MM.1S (cell line): ENCODE measurements around the gene DGUOK.

Experiments used
- DNase-seq: peaks from one replicate; pipeline ENCODE4 v3.0.0-alpha.2; 2015
- H2AFZ ChIP-seq: fragments of 300-600 bp; sonication (generic); 2 replicates; pipeline ENCODE4 v1.6.0; 2016; ENCODE audit warnings: antibody characterized with exemption, low read length
- H3F3A ChIP-seq: fragments of 300-600 bp; sonication (generic); 2 replicates; pipeline ENCODE4 v1.6.1; 2016; ENCODE audit warnings: mild to moderate bottlenecking, antibody characterized with exemption, low read length, moderate library complexity, mixed read lengths; ENCODE audit not compliant: insufficient read depth
- H3K27ac ChIP-seq: fragments of 300-600 bp; sonication (generic); 2 replicates; pipeline ENCODE4 v1.5.1; 2016; ENCODE audit warnings: mild to moderate bottlenecking, low read length
- H3K27me3 ChIP-seq: fragments of 300-600 bp; sonication (generic); replicated peaks from 2 replicates; pipeline ENCODE4 v1.6.0; 2016; ENCODE audit warnings: low read length; ENCODE audit not compliant: insufficient read depth
- H3K36me3 ChIP-seq: fragments of 300-600 bp; sonication (generic); replicated peaks from 2 replicates; pipeline ENCODE4 v1.6.1; 2016; ENCODE audit warnings: mild to moderate bottlenecking, low read length, mixed read lengths; ENCODE audit not compliant: insufficient read depth
- H3K4me1 ChIP-seq: fragments of 300-600 bp; sonication (generic); 2 replicates; pipeline ENCODE4 v1.6.1; 2016; ENCODE audit warnings: low read length, mixed read lengths
- H3K4me2 ChIP-seq: fragments of 300-600 bp; sonication (generic); 2 replicates; pipeline ENCODE4 v1.6.0; 2016; ENCODE audit warnings: low read depth, low read length
- H3K4me3 ChIP-seq: fragments of 300-600 bp; sonication (generic); 2 replicates; pipeline ENCODE4 v1.5.1; 2016; ENCODE audit warnings: low read length, mixed read lengths
- H3K79me2 ChIP-seq: fragments of 300-600 bp; sonication (generic); 2 replicates; pipeline ENCODE4 v1.6.1; 2016; ENCODE audit warnings: mixed run types, low read length, mixed read lengths
- H3K9ac ChIP-seq: fragments of 300-600 bp; sonication (generic); 2 replicates; pipeline ENCODE4 v1.6.1; 2016; ENCODE audit warnings: low read length, mixed read lengths
- H3K9me2 ChIP-seq: fragments of 300-600 bp; sonication (generic); replicated peaks from 2 replicates; pipeline ENCODE4 v1.6.1; 2016; ENCODE audit warnings: mild to moderate bottlenecking, low read length, mixed read lengths; ENCODE audit not compliant: insufficient read depth
- H3K9me3 ChIP-seq: fragments of 300-600 bp; sonication (generic); replicated peaks from 2 replicates; pipeline ENCODE4 v1.6.1; 2016; ENCODE audit warnings: mild to moderate bottlenecking, low read length, mixed read lengths; ENCODE audit not compliant: insufficient read depth
- H4K20me1 ChIP-seq: fragments of 300-600 bp; sonication (generic); 2 replicates; pipeline ENCODE4 v1.6.1; 2016; ENCODE audit warnings: mild to moderate bottlenecking, low read length, moderate library complexity, mixed read lengths; ENCODE audit not compliant: insufficient read depth
- EZH2 ChIP-seq: fragments of 300-600 bp; sonication (generic); optimal IDR thresholded peaks from 2 replicates; pipeline ENCODE3; 2017; ENCODE audit warnings: low read depth, mild to moderate bottlenecking, antibody characterized with exemption, low read length, mixed read lengths
- EZH2phosphoT487 ChIP-seq: fragments of 300-600 bp; sonication (generic); IDR thresholded peaks from 2 replicates; pipeline ENCODE4 v1.6.1; 2018; ENCODE audit warnings: antibody characterized with exemption, low read length
- TF ChIP-seq, protein P1 (sequence below): fragments of 300-600 bp; sonication (generic); IDR thresholded peaks from 2 replicates; pipeline ENCODE4 v1.5.1; 2016; ENCODE audit warnings: antibody characterized with exemption, low read length, mixed read lengths

DGUOK gene

DNA sequence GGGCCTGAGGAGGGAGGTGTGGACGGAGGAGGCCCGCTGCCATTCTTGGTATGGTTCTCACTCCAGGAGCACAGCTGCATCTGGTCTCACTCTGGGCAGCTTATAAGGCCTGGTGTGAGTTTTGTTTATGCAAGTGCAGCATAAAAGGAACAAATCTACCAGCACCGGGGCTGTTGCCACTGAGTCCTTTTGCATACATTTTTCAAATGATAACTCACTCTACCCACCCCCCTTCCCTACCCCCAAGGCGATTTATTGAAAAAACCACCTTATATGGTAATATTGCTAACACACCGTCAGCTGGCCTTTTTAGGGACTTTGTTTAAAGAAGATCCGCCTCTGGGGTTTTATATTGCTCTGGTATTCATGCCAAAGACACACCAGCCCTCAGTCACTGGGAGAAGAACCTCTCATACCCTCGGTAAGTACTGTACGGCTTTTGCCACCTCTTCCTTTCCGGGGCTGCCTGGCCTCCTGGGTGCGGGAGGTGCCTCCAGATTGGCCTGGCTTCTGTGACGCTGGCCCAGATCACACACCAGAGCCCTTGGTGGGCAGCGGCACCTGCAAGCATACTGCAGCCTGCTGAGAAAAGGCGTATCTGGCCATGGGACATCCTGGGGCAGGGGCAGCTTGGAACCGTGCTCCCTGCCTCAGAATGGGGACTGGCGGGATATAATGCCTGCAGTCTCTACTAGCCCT lies 33.9 kb upstream of the DGUOK start, which contains the start of gene ACTG2:
TSS of gene ACTG2 (plus strand) at position 378 of the 699 bp plus-strand sequence. CDS start 8,304 bp downstream, outside the sequence.
- Histone ChIP-seq H3K4me2 (no peak within 1 kb of the TSS), H3K9me3 (no peaks in the 10 kb centered on the region), H3F3A (no peaks in the 10 kb centered on the region), H3K79me2 (no peaks in the 10 kb centered on the region), H4K20me1 (no peaks in the 10 kb centered on the region), H2AFZ (no peak within 1 kb of the TSS), H3K4me3 (no peak within 1 kb of the TSS), H3K27ac (no peak within 1 kb of the TSS), H3K27me3 (no peaks in the 10 kb centered on the region), H3K4me1 (no peaks in the 10 kb centered on the region), H3K9me2 (no peaks in the 10 kb centered on the region), H3K9ac (no peak within 1 kb of the TSS), H3K36me3 (no peaks in the 10 kb centered on the region)
- TF ChIP-seq, protein P1, sequence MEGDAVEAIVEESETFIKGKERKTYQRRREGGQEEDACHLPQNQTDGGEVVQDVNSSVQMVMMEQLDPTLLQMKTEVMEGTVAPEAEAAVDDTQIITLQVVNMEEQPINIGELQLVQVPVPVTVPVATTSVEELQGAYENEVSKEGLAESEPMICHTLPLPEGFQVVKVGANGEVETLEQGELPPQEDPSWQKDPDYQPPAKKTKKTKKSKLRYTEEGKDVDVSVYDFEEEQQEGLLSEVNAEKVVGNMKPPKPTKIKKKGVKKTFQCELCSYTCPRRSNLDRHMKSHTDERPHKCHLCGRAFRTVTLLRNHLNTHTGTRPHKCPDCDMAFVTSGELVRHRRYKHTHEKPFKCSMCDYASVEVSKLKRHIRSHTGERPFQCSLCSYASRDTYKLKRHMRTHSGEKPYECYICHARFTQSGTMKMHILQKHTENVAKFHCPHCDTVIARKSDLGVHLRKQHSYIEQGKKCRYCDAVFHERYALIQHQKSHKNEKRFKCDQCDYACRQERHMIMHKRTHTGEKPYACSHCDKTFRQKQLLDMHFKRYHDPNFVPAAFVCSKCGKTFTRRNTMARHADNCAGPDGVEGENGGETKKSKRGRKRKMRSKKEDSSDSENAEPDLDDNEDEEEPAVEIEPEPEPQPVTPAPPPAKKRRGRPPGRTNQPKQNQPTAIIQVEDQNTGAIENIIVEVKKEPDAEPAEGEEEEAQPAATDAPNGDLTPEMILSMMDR, result no peak
- TF ChIP-seq EZH2, result no peak
- DNase-seq, result no peak

DNA sequence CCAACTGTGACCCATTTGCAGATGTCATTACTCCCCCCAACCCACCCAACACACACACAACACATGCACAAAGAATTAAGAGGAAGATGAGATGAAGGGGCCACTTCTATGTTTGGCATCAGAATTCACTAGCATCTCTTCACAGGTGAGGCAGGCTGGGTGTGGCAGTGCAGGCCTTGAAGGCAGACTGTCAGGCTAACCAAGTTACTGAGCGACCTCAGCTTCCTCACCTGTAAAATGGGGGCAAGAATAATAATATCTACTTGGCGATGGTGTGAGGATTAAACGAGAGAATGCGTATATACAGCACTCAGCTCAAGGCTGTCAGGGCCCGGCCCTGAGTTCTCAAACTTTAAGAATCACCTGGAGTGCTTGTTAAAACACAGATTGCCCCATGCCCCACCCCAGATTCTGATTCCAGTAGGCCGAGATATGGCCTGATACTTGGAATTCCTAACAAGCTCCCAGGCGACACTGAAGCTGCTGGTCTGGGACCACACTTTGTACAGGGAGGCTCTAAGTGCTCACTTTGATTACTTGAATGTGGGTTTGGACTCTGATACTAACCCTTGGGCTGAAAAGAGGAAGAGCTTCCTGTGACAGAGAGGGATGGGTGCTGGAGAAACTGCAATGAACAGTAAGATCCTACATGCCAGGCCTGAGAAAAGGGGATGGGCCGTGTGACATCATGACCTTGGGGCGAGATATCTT lies 32.8 kb upstream of the DGUOK start:
- H2AFZ ChIP-seq, result no peak overlapping the region
- H3K4me3 ChIP-seq, result no peak overlapping the region
- no peaks in the 10 kb centered on the region for H3K9me2 ChIP-seq
- H3F3A ChIP-seq, result no peaks in the 10 kb centered on the region
- H3K79me2 ChIP-seq, result no peaks in the 10 kb centered on the region
- no peak overlapping the region for H3K27ac ChIP-seq
- no peaks in the 10 kb centered on the region for H3K36me3 ChIP-seq
- no peak for TF ChIP-seq EZH2phosphoT487
- TF ChIP-seq, protein P1, result no peak
- TF ChIP-seq EZH2, result no peak
- H3K4me1 ChIP-seq, result no peaks in the 10 kb centered on the region
- no peaks in the 10 kb centered on the region for H4K20me1 ChIP-seq
- H3K9me3 ChIP-seq, result no peaks in the 10 kb centered on the region
- H3K4me2 ChIP-seq, result no peak overlapping the region
- no peak for DNase-seq
- no peak overlapping the region for H3K9ac ChIP-seq
- no peaks in the 10 kb centered on the region for H3K27me3 ChIP-seq

DNA sequence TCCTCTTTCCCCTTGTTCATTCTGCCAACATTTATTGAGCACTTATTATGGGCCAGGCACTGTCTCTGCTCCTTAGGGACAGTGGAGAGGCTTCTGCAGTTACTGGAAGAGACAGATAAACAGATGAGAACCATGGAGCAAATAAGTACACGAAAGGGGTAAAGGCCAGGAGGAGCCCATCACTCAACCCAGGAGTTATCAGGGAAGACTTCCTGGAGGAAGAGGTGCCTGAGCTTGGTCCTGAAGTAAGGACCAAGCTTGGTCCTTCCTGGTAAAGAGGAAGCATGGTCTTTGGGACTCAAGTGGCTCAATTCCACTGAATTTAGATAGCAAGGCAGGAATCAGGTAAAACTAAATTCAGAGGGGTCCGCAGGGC lies 32.2 kb upstream of the DGUOK start:
- Histone ChIP-seq H3K27me3 (no peaks in the 10 kb centered on the region), H3K36me3 (no peaks in the 10 kb centered on the region), H3F3A (no peaks in the 10 kb centered on the region), H3K9me2 (no peaks in the 10 kb centered on the region), H3K4me1 (no peaks in the 10 kb centered on the region), H3K9me3 (no peaks in the 10 kb centered on the region), H2AFZ (no peak overlapping the region), H4K20me1 (no peaks in the 10 kb centered on the region), H3K4me2 (no peak overlapping the region), H3K4me3 (no peak overlapping the region), H3K9ac (no peak overlapping the region), H3K27ac (no peak overlapping the region), H3K79me2 (no peaks in the 10 kb centered on the region)
- DNase-seq, result no peak
- TF ChIP-seq EZH2 (no peak), EZH2phosphoT487 (no peak)
- TF ChIP-seq, protein P1, result no peak
